Spleen (tissue), 11 donors: ENCODE data around the gene PLCB4. TPM values are rescaled to one million over a fixed set of nuclear protein-coding genes. Genes with fewer than 3 reads are reported as not detected.

Experiments
- DNase-seq: peaks from one replicate; pipeline ENCODE4 v3.0.0-alpha.2; 2020
- H3K27ac ChIP-seq, 8 donors: fragments of 200-600 bp; sonication (generic) in 7 of 8; 1 replicate in 4 of 8; 2 replicates in 4 of 8; pipeline versions ENCODE4 v1.5.0 to v1.8.0; 2016 to 2021; ENCODE audit warnings: inconsistent platforms in 4 of 8, mild to moderate bottlenecking in 4 of 8, moderate library complexity in 1 of 8
- H3K27me3 ChIP-seq, 7 donors: fragments of 200-600 bp; sonication (generic) in 6 of 7; replicated peaks in 1 of 7; 1 replicate in 4 of 7; 2 replicates in 3 of 7; pipeline versions ENCODE4 v1.5.0 to v1.8.0; 2016 to 2021; ENCODE audit warnings: inconsistent platforms in 3 of 7, mild to moderate bottlenecking in 1 of 7
- H3K36me3 ChIP-seq, 6 donors: fragments of 200-600 bp; sonication (generic) in 5 of 6; 1 replicate in 4 of 6; 2 replicates in 2 of 6; pipeline versions ENCODE4 v1.5.0 to v1.8.0; 2016 to 2021; ENCODE audit warnings: inconsistent platforms in 2 of 6
- H3K4me1 ChIP-seq, 6 donors: fragments of 200-600 bp; sonication (generic) in 5 of 6; 1 replicate in 3 of 6; 2 replicates in 3 of 6; pipeline versions ENCODE4 v1.5.0 to v1.8.0; 2016 to 2021; ENCODE audit warnings: inconsistent platforms in 3 of 6
- H3K4me3 ChIP-seq, 8 donors: fragments of 200-600 bp; sonication (generic) in 7 of 8; 1 replicate in 4 of 8; 2 replicates in 4 of 8; pipeline versions ENCODE4 v1.5.0 to v1.8.0; 2016 to 2021; ENCODE audit warnings: inconsistent platforms in 4 of 8, mild to moderate bottlenecking in 4 of 8, moderate library complexity in 2 of 8
- H3K9me3 ChIP-seq, 8 donors: fragments of 200-600 bp; sonication (generic) in 7 of 8; 1 replicate in 4 of 8; 2 replicates in 4 of 8; pipeline versions ENCODE4 v1.5.0 to v1.8.0; 2016 to 2021; ENCODE audit warnings: inconsistent platforms in 4 of 8
- CTCF ChIP-seq, 11 experiments: fragments of 200-600 bp in 7 of 11; fragments of 450-650 bp in 4 of 11; sonication (generic) in 4 of 11; IDR thresholded peaks in 8 of 11; conservative IDR thresholded peaks in 3 of 11; 1 replicate in 7 of 11; 2 replicates in 4 of 11; pipeline versions ENCODE4 v1.4.0 to v1.8.0; 2016 to 2021; ENCODE audit warnings: antibody characterized with exemption in 11 of 11, inconsistent platforms in 4 of 11, mild to moderate bottlenecking in 1 of 11
- POLR2A ChIP-seq, 3 donors: fragments of 450-650 bp; IDR thresholded peaks; one replicate each; pipeline ENCODE4 v1.5.1; 2017; ENCODE audit warnings: antibody characterized with exemption in 3 of 3, mild to moderate bottlenecking in 1 of 3
- POLR2AphosphoS5 ChIP-seq, 3 donors: sonication (generic); formaldehyde crosslinking; IDR thresholded peaks; one replicate each; pipeline ENCODE4 v1.5.1; 2017; ENCODE audit warnings: antibody characterized with exemption in 3 of 3
- WGBS, 5 donors: extraction: QIAGEN DNeasy Blood & Tissue Kit in 3 of 5; methylation state at CpG; one replicate each; pipeline versions ENCODE4 v1.1.5 to v1.1.7; 2013 to 2018; 5-methylcytosine and 5-hydroxymethylcytosine counted together
- intact Hi-C: fragments of 100-400 bp; cut with DNase I; formaldehyde crosslinking; loops from one replicate; pipeline ENCODE4 v1.15.0; 2023; ENCODE audit warnings: low total_unique reads
- polyA plus RNA-seq, 3 donors: library from polyadenylated mRNA; stranded (reverse); fragments of 200-250 nt; gene quantifications; one replicate each; pipeline ENCODE4 v1.2.1, GENCODE V29; 2013
- total RNA-seq, 7 donors: library from RNA; depleted of rRNA in 3 of 7; stranded (reverse); fragments of >200 nt in 3 of 7; fragmentation: NEBNext Ultra II Directional in 4 of 7; extraction: Animal tissue kit (Norgen Biotek cat#: 25700) in 4 of 7; gene quantifications; one replicate each; pipeline versions ENCODE4 v1.1.0 to v1.2.1, GENCODE V29; 2016 to 2021
- donor health status: healthy with polysubstance abuse.
- donor health status: DM: no; HTN: no; CAD: no; lungs with moderate emphysema.
- donor health status: DM: no; HTN: no; CAD: no.
- donor health status: Bipolar disorder and iron deficiency.
- donor health status: healthy.
- donor health status: DM: no; HTN: no; CAD: no.
- donor health status: DM: yes; HTN: yes; CAD: no.

The PLCB4 gene
- total and polyA plus RNA-seq, 10 donors, result 0.43 to 4.9 (median 1.6) TPM

GRCh38 chr20:9487231-9487630 is 418.3 kb downstream of the PLCB4 start:
- H3K36me3 ChIP-seq, result no peaks in the 10 kb centered on the region
- intact Hi-C loops, result no loop called here
- no peaks in the 10 kb centered on the region for H3K9me3 ChIP-seq
- 84 to 93% (median 87%) methylated on average over 4 of the region's 4 CpGs for WGBS, 5 donors
- H3K27ac ChIP-seq, result no peak overlapping the region
- DNase-seq, result no peak
- H3K4me3 ChIP-seq, result no peak overlapping the region
- TF ChIP-seq POLR2AphosphoS5 (IDR thresholded peaks at IDR 0.05) (no peak), POLR2A (IDR thresholded peaks at IDR 0.05) (no peak), CTCF (IDR thresholded peaks at IDR 0.05 in 8 of 11, conservative IDR thresholded peaks at IDR 0.05 in 3 of 11) (no peak)
- H3K4me1 ChIP-seq, result peaks cover 0 to 9% (median 7%) of the 10 kb centered on the region in 6 donors
- H3K27me3 ChIP-seq, result no peaks in the 10 kb centered on the region

GRCh38 chr20:9488063-9488462 is 419.2 kb downstream of the PLCB4 start:
- no peak overlapping the region for H3K27ac ChIP-seq
- no peaks in the 10 kb centered on the region for H3K36me3 ChIP-seq
- intact Hi-C loops, result no loop called here
- TF ChIP-seq POLR2A (IDR thresholded peaks at IDR 0.05), result no peak
- 38 to 43% (median 42%) methylated on average over 2 of the region's 2 CpGs for WGBS, 5 donors
- no peaks in the 10 kb centered on the region for H3K9me3 ChIP-seq
- peaks cover 0 to 1% (median under 1%) of the 10 kb centered on the region in 6 donors for H3K4me1 ChIP-seq
- H3K27me3 ChIP-seq, result no peaks in the 10 kb centered on the region
- DNase-seq, result no peak
- no peak overlapping the region for H3K4me3 ChIP-seq

GRCh38 chr20:9490161-9490560 is 421.3 kb downstream of the PLCB4 start:
- intact Hi-C loops, result no loop called here
- WGBS, 5 donors, result 79 to 85% (median 79%) methylated on average over 3 of the region's 3 CpGs
- Histone ChIP-seq H3K4me1 (no peaks in the 10 kb centered on the region), H3K9me3 (no peaks in the 10 kb centered on the region), H3K4me3 (no peak overlapping the region), H3K27me3 (no peaks in the 10 kb centered on the region), H3K27ac (no peak overlapping the region), H3K36me3 (no peaks in the 10 kb centered on the region)
- DNase-seq, result no peak
- no peak for TF ChIP-seq POLR2A (IDR thresholded peaks at IDR 0.05)
- TF ChIP-seq POLR2AphosphoS5 (IDR thresholded peaks at IDR 0.05), result no peak

DNA sequence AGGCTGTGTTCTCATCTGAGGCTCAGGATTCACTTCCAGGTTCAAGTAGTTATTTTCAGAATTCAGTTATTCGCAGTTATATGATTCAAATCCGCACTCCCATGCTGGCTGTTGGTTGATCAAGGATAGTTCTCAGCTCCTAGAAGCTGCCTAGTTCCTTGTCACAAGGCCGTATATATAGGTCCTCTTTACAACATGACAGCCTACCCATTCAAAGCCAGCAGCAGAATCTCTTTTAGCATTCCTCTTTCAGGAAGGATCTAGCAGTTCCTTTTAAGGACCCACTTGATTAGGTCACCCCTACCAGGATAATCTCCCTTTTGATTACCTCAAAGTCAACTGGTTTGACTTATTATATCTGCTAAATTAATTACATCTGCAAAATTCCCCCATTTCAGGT is 421.7 kb downstream of the PLCB4 start:
- H3K4me1 ChIP-seq, result no peaks in the 10 kb centered on the region
- TF ChIP-seq CTCF (IDR thresholded peaks at IDR 0.05 in 8 of 11, conservative IDR thresholded peaks at IDR 0.05 in 3 of 11), result no peak
- no peak for TF ChIP-seq POLR2A (IDR thresholded peaks at IDR 0.05)
- TF ChIP-seq POLR2AphosphoS5 (IDR thresholded peaks at IDR 0.05), result no peak
- no peaks in the 10 kb centered on the region for H3K27me3 ChIP-seq
- no peak overlapping the region for H3K27ac ChIP-seq
- no peaks in the 10 kb centered on the region for H3K9me3 ChIP-seq
- no peak overlapping the region for H3K4me3 ChIP-seq
- no peaks in the 10 kb centered on the region for H3K36me3 ChIP-seq
- 86 to 89% (median 87%) methylated on average over 3 of the region's 3 CpGs for WGBS, 5 donors
- no peak for DNase-seq
- intact Hi-C loops, result no loop called here

GRCh38 chr20:9491324-9491723 is 422.4 kb downstream of the PLCB4 start:
- DNase-seq, result no peak
- TF ChIP-seq POLR2AphosphoS5 (IDR thresholded peaks at IDR 0.05) (no peak), CTCF (IDR thresholded peaks at IDR 0.05 in 8 of 11, conservative IDR thresholded peaks at IDR 0.05 in 3 of 11) (no peak), POLR2A (IDR thresholded peaks at IDR 0.05) (no peak)
- H3K27ac ChIP-seq, result no peak overlapping the region
- H3K27me3 ChIP-seq, result no peaks in the 10 kb centered on the region
- WGBS, 5 donors, result 76 to 100% (median 84%) methylated on average over 1 of the region's 1 CpG
- no peaks in the 10 kb centered on the region for H3K36me3 ChIP-seq
- H3K4me3 ChIP-seq, result no peak overlapping the region
- intact Hi-C loops, result no loop called here
- no peaks in the 10 kb centered on the region for H3K9me3 ChIP-seq
- H3K4me1 ChIP-seq, result no peaks in the 10 kb centered on the region
